H1 (cell line): ENCODE measurements around the gene FHIT. TPM values are rescaled to one million over a fixed set of nuclear protein-coding genes. Genes with fewer than 3 reads are reported as not detected.

Experiments
- CTCF ChIA-PET: fragments of 300-600 bp; sonication (Branson Sonifier 250); formaldehyde crosslinking; loops from one replicate; lab custom pipeline; 2021; ENCODE audit not compliant: partially characterized antibody; lab: Charles Lee
- POLR2A ChIA-PET: fragments of 300-600 bp; sonication (Branson Sonifier 250); formaldehyde crosslinking; loops from one replicate; lab custom pipeline; 2021; ENCODE audit warnings: inconsistent platforms; ENCODE audit not compliant: partially characterized antibody; lab: Charles Lee
- DNase-seq, 2 experiments: peaks; one replicate each; pipeline versions ENCODE4 v3.0.0 to v3.0.0-alpha.2; 2010 to 2022; ENCODE audit warnings: low spot score in 2 of 2, low read depth in 1 of 2, mixed read lengths in 1 of 2
- FAIRE-seq: peaks from 2 replicates; lab custom pipeline; 2011; peaks lifted over from hg19 to GRCh38; lab: Jason Lieb, UNC
- H2AFZ ChIP-seq: 2 replicates; pipeline ENCODE4 v1.8.1; 2012; ENCODE audit warnings: low read length, inconsistent platforms
- H2AK5ac ChIP-seq: 2 replicates; pipeline ENCODE4 v1.6.1; 2013; ENCODE audit warnings: low read depth, low read length
- H2BK120ac ChIP-seq: replicated peaks from 2 replicates; pipeline ENCODE3; 2013; ENCODE audit warnings: low read depth, low read length, inconsistent platforms
- H2BK12ac ChIP-seq: 2 replicates; pipeline ENCODE4 v1.6.1; 2013; ENCODE audit warnings: low read depth, low read length
- H2BK15ac ChIP-seq: 2 replicates; pipeline ENCODE4 v1.6.1; 2013; ENCODE audit warnings: low read length
- H2BK20ac ChIP-seq: 2 replicates; pipeline ENCODE4 v1.6.1; 2013; ENCODE audit warnings: low read length
- H2BK5ac ChIP-seq: 2 replicates; pipeline ENCODE4 v1.6.1; 2013; ENCODE audit warnings: low read depth, low read length
- H3K14ac ChIP-seq: 2 replicates; pipeline ENCODE4 v1.6.1; 2013; ENCODE audit warnings: inconsistent platforms; ENCODE audit not compliant: insufficient read length
- H3K18ac ChIP-seq: 2 replicates; pipeline ENCODE4 v1.6.1; 2013; ENCODE audit warnings: low read length; ENCODE audit errors: extremely low read depth
- H3K23ac ChIP-seq: 2 replicates; pipeline ENCODE4 v1.6.1; 2013; ENCODE audit warnings: inconsistent platforms; ENCODE audit not compliant: insufficient read length
- H3K23me2 ChIP-seq: 2 replicates; pipeline ENCODE4 v1.6.1; 2013; ENCODE audit warnings: low read depth, low read length
- H3K27ac ChIP-seq: 2 replicates; pipeline ENCODE4 v1.6.1; 2011; ENCODE audit warnings: low read depth, low read length, inconsistent platforms
- H3K27me3 ChIP-seq, 4 experiments: replicated peaks in 1 of 4; 1 replicate in 1 of 4; 2 replicates in 3 of 4; pipeline versions ENCODE4 v1.6.1 to v1.8.1; 2011 to 2013; ENCODE audit warnings: low read length in 3 of 4, mild to moderate bottlenecking in 3 of 4, inconsistent platforms in 2 of 4, mixed read lengths in 2 of 4, moderate library complexity in 1 of 4; ENCODE audit not compliant: control insufficient read depth in 3 of 4, insufficient read depth in 3 of 4; ENCODE audit errors: extremely low read depth in 1 of 4
- H3K36me3 ChIP-seq, 4 experiments: 2 replicates each; pipeline versions ENCODE4 v1.6.1 to v1.8.1; 2011 to 2013; ENCODE audit warnings: mild to moderate bottlenecking in 4 of 4, low read length in 3 of 4, moderate library complexity in 2 of 4, control low read depth in 1 of 4, inconsistent platforms in 1 of 4; ENCODE audit not compliant: insufficient read depth in 4 of 4, control insufficient read depth in 2 of 4
- H3K4ac ChIP-seq: replicated peaks from 2 replicates; pipeline ENCODE3; 2013; ENCODE audit warnings: low read length, low read depth, mixed read lengths, inconsistent platforms; ENCODE audit not compliant: insufficient read length
- H3K4me1 ChIP-seq, 4 experiments: replicated peaks in 1 of 4; 1 replicate in 1 of 4; 2 replicates in 3 of 4; pipeline versions ENCODE4 v1.6.1 to v1.8.1; 2011 to 2013; ENCODE audit warnings: low read length in 3 of 4, inconsistent platforms in 2 of 4, mixed read lengths in 1 of 4; ENCODE audit not compliant: insufficient read depth in 4 of 4, control insufficient read depth in 3 of 4
- H3K4me2 ChIP-seq, 2 experiments: 2 replicates each; pipeline versions ENCODE4 v1.6.1 to v1.8.1; 2011 to 2013; ENCODE audit warnings: low read depth in 2 of 2, low read length in 2 of 2, control low read depth in 1 of 2, inconsistent platforms in 1 of 2, mild to moderate bottlenecking in 1 of 2; ENCODE audit not compliant: insufficient read depth in 1 of 2
- H3K4me3 ChIP-seq, 4 experiments: fragments of 200-600, 300-600 bp in 1 of 4; sonication (generic), shearing (Covaris generic), sonication (Bioruptor Twin) in 1 of 4; 2 replicates each; pipeline versions ENCODE4 v1.5.1 to v1.8.1; 2011 to 2016; ENCODE audit warnings: low read length in 4 of 4, low read depth in 3 of 4, control low read depth in 2 of 4, inconsistent platforms in 2 of 4, mild to moderate bottlenecking in 2 of 4, mixed read lengths in 1 of 4, moderate library complexity in 1 of 4; ENCODE audit not compliant: insufficient read depth in 2 of 4; ENCODE audit errors: extremely low read depth in 1 of 4
- H3K56ac ChIP-seq: replicated peaks from 2 replicates; pipeline ENCODE3; 2013; ENCODE audit warnings: low read depth, mild to moderate bottlenecking, mixed read lengths, low read length, inconsistent platforms; ENCODE audit not compliant: insufficient read length
- H3K79me1 ChIP-seq: 2 replicates; pipeline ENCODE4 v1.6.1; 2013; ENCODE audit warnings: low read depth, low read length, control low read depth
- H3K79me2 ChIP-seq, 2 experiments: 2 replicates each; pipeline versions ENCODE4 v1.6.1 to v1.8.1; 2012 to 2013; ENCODE audit warnings: low read length in 2 of 2, mild to moderate bottlenecking in 2 of 2, inconsistent platforms in 1 of 2; ENCODE audit not compliant: insufficient read depth in 2 of 2, control insufficient read depth in 1 of 2
- H3K9ac ChIP-seq, 4 experiments: replicated peaks in 1 of 4; 1 replicate in 1 of 4; 2 replicates in 3 of 4; pipeline versions ENCODE4 v1.6.1 to v1.8.1; 2011 to 2013; ENCODE audit warnings: low read depth in 3 of 4, low read length in 3 of 4, control low read depth in 2 of 4, mild to moderate bottlenecking in 2 of 4, moderate library complexity in 2 of 4, inconsistent platforms in 1 of 4; ENCODE audit errors: extremely low read depth in 1 of 4
- H3K9me3 ChIP-seq, 2 experiments: 2 replicates each; pipeline versions ENCODE4 v1.6.1 to v1.8.1; 2012 to 2013; ENCODE audit warnings: mild to moderate bottlenecking in 2 of 2, moderate library complexity in 2 of 2, control low read depth in 1 of 2, inconsistent platforms in 1 of 2, low read depth in 1 of 2, low read length in 1 of 2, mixed read lengths in 1 of 2; ENCODE audit not compliant: insufficient read depth in 2 of 2
- H4K20me1 ChIP-seq, 2 experiments: replicated peaks in 1 of 2; 2 replicates each; pipeline versions ENCODE3 to v1.8.1; 2011 to 2013; ENCODE audit warnings: inconsistent platforms in 2 of 2, low read length in 2 of 2, mild to moderate bottlenecking in 1 of 2; ENCODE audit not compliant: insufficient read depth in 2 of 2, control insufficient read depth in 1 of 2
- H4K5ac ChIP-seq: 2 replicates; pipeline ENCODE4 v1.6.1; 2013; ENCODE audit warnings: low read length, low read depth, mixed read lengths, inconsistent platforms; ENCODE audit not compliant: insufficient read length
- H4K8ac ChIP-seq: 2 replicates; pipeline ENCODE4 v1.8.0; 2013; ENCODE audit warnings: mild to moderate bottlenecking, moderate library complexity, low read length, inconsistent platforms; ENCODE audit not compliant: insufficient read depth; ENCODE audit errors: extremely low read depth
- H4K91ac ChIP-seq: replicated peaks from 2 replicates; pipeline ENCODE3; 2013; ENCODE audit warnings: low read length, mixed read lengths, inconsistent platforms; ENCODE audit not compliant: insufficient read length
- ASH2L ChIP-seq: fragments of 200-600, 300-600 bp; sonication (generic); IDR thresholded peaks from one replicate; pipeline ENCODE4 v1.7.1; 2017; ENCODE audit warnings: low read length
- CBX5 ChIP-seq: fragments of 300-800, 300-1000 bp; sonication (generic); IDR thresholded peaks from 2 replicates; pipeline ENCODE4 v1.7.1; 2016; ENCODE audit warnings: antibody characterized with exemption, low read length, low read depth
- CHD1 ChIP-seq: IDR thresholded peaks from 2 replicates; pipeline ENCODE4 v1.6.1; 2012; ENCODE audit warnings: low read depth, low read length, improper control_type of control experiment
- HDAC6 ChIP-seq: IDR thresholded peaks from one replicate; pipeline ENCODE4 v1.7.1; 2012; ENCODE audit warnings: low read depth, mild to moderate bottlenecking, inconsistent platforms, low read length, moderate library complexity
- JUND ChIP-seq: IDR thresholded peaks from 2 replicates; pipeline ENCODE4 v1.6.1; 2011; ENCODE audit warnings: mild to moderate bottlenecking, improper control_type of control experiment, low read length
- KDM4A ChIP-seq: IDR thresholded peaks from one replicate; pipeline ENCODE4 v1.7.1; 2012; ENCODE audit warnings: low read depth, mild to moderate bottlenecking, moderate library complexity, low read length, inconsistent platforms; ENCODE audit not compliant: severe bottlenecking
- KDM5A ChIP-seq: fragments of 200-600 bp; IDR thresholded peaks from 2 replicates; pipeline ENCODE4 v1.7.1; 2012; ENCODE audit warnings: mild to moderate bottlenecking, low read length, inconsistent platforms, mixed read lengths
- PHF8 ChIP-seq: fragments of 200-600 bp; sonication (generic); conservative IDR thresholded peaks from 2 replicates; pipeline ENCODE4 v1.7.1; 2012; ENCODE audit warnings: low read depth, mild to moderate bottlenecking, inconsistent platforms, low read length, moderate library complexity
- RBBP5 ChIP-seq: IDR thresholded peaks from 2 replicates; pipeline ENCODE4 v1.7.1; 2012; ENCODE audit warnings: low read depth, mild to moderate bottlenecking, inconsistent platforms, low read length, moderate library complexity, borderline replicate concordance
- RNF2 ChIP-seq: fragments of 200-900, 300-1000 bp; sonication (generic); IDR thresholded peaks from 2 replicates; pipeline ENCODE4 v1.7.1; 2016; ENCODE audit warnings: borderline replicate concordance, low read depth, mild to moderate bottlenecking, antibody characterized with exemption, low read length; ENCODE audit not compliant: poor library complexity, severe bottlenecking; ENCODE audit errors: missing control alignments
- RXRA ChIP-seq: IDR thresholded peaks from 2 replicates; pipeline ENCODE4 v1.6.1; 2011; ENCODE audit warnings: low read depth, mild to moderate bottlenecking, low read length, moderate library complexity; ENCODE audit not compliant: insufficient read depth
- SAP30 ChIP-seq: fragments of 300-600 bp; sonication (generic); IDR thresholded peaks from 2 replicates; pipeline ENCODE4 v1.7.1; 2012; ENCODE audit warnings: low read length, moderate library complexity, mild to moderate bottlenecking, inconsistent platforms; ENCODE audit not compliant: insufficient read depth, insufficient replicate concordance
- SP4 ChIP-seq: IDR thresholded peaks from 2 replicates; pipeline ENCODE4 v1.6.1; 2012; ENCODE audit warnings: low read length, inconsistent platforms
- TCF12 ChIP-seq: IDR thresholded peaks from 2 replicates; pipeline ENCODE4 v1.6.1; 2011; ENCODE audit warnings: low read depth, mild to moderate bottlenecking, low read length
- WGBS, 2 experiments: shearing (Covaris generic) in 1 of 2; methylation state at CpG; one replicate each; pipeline versions ENCODE4 v1.1.6 to v1.1.7; 2013 to 2015; ENCODE audit warnings: low lambda C conversion rate in 2 of 2, mixed read lengths in 2 of 2, inconsistent platforms in 1 of 2, low coverage in 1 of 2, missing lambda C conversion rate in 1 of 2; ENCODE audit not compliant: insufficient replicate concordance in 2 of 2, insufficient coverage in 1 of 2, insufficient read length in 1 of 2; ENCODE audit errors: extremely low coverage in 1 of 2, missing lambda C conversion rate in 1 of 2; 5-methylcytosine and 5-hydroxymethylcytosine counted together
- polyA plus RNA-seq, 7 experiments: library from polyadenylated mRNA; depleted of rRNA in 3 of 7; stranded (reverse) in 5 of 7; unstranded in 2 of 7; fragments of >200 nt in 5 of 7; fragments of 200-250 nt in 2 of 7; gene quantifications; 1 replicate in 5 of 7; 2 replicates in 1 of 7; 4 replicates in 1 of 7; pipeline versions ENCODE4 v1.2.1 to v1.2.3, GENCODE V29; 2011 to 2013; ENCODE audit warnings: missing spikeins in 2 of 7, mixed read lengths in 2 of 7
- total RNA-seq: library from RNA; stranded (reverse); fragmentation: NEBNext Ultra II Directional; extraction: Animal tissue kit (Norgen Biotek cat#: 25700); gene quantifications from 2 replicates; pipeline ENCODE4 v1.2.1, GENCODE V29; 2021
- TF ChIP-seq, protein P1 (sequence below): IDR thresholded peaks from 2 replicates; pipeline ENCODE4 v1.6.1; 2012; ENCODE audit warnings: inconsistent platforms

Gene FHIT
- total and polyA plus RNA-seq, 2 of the 8 experiments (the other 6 are each of a cell fraction or from before 2014, with no cell fraction given), result 1.2 to 3.2 TPM

DNA sequence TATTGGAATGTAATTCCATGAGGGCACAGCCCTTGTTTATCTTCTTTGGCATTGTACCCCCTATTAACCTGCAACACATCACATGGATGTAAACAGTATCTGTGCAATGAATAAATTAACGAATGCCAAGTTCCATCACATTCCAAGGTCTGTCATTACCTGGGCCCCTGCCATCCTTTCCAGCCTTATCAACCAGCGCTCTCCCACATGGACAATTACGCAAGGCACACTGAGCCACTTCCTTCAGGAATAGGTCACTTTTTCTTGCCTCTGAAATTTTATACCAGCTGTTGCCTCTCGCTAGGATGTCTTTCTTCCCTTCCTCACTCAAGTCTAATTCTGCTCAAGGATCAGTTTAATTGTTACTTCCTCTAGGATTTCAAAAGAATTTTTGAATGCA lies 1149.6 kb downstream of the FHIT start:
- no peaks in the 10 kb centered on the region for H3K79me2 ChIP-seq
- no peak overlapping the region for H3K14ac ChIP-seq
- H2BK12ac ChIP-seq, result no peak overlapping the region
- no peak for DNase-seq
- no peaks in the 10 kb centered on the region for H3K27me3 ChIP-seq
- H3K56ac ChIP-seq, result no peak overlapping the region
- no peak overlapping the region for H2AK5ac ChIP-seq
- H2BK20ac ChIP-seq, result no peak overlapping the region
- H3K79me1 ChIP-seq, result no peaks in the 10 kb centered on the region
- no peak overlapping the region for H3K9ac ChIP-seq
- no peaks in the 10 kb centered on the region for H3K4me1 ChIP-seq
- no peak overlapping the region for H2BK5ac ChIP-seq
- no peaks in the 10 kb centered on the region for H3K23me2 ChIP-seq
- no peaks in the 10 kb centered on the region for H3K36me3 ChIP-seq
- no peak for FAIRE-seq
- no peak overlapping the region for H4K8ac ChIP-seq
- H4K20me1 ChIP-seq, result no peaks in the 10 kb centered on the region
- H4K91ac ChIP-seq, result no peak overlapping the region
- CTCF ChIA-PET, result no interaction called here
- H3K4ac ChIP-seq, result no peak overlapping the region
- WGBS, 2 experiments, result 90% methylated on average over 4 of the region's 4 CpGs; no CpG with 5 or more reads in 1 of the 2 experiments
- H3K18ac ChIP-seq, result no peak overlapping the region
- H3K9me3 ChIP-seq, result no peaks in the 10 kb centered on the region
- no peak overlapping the region for H2BK15ac ChIP-seq
- H3K23ac ChIP-seq, result no peak overlapping the region
- no peak overlapping the region for H3K4me2 ChIP-seq
- no peak overlapping the region for H2BK120ac ChIP-seq
- POLR2A ChIA-PET, result no interaction called here
- H2AFZ ChIP-seq, result no peak overlapping the region
- no peak overlapping the region for H3K4me3 ChIP-seq
- no peak overlapping the region for H3K27ac ChIP-seq
- H4K5ac ChIP-seq, result no peak overlapping the region
- TF ChIP-seq RBBP5, result no peak
- TF ChIP-seq, protein P1, sequence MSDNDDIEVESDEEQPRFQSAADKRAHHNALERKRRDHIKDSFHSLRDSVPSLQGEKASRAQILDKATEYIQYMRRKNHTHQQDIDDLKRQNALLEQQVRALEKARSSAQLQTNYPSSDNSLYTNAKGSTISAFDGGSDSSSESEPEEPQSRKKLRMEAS, result no peak
- no peak for TF ChIP-seq ASH2L
- no peak for TF ChIP-seq RXRA
- no peak for TF ChIP-seq PHF8
- TF ChIP-seq JUND, result no peak
- no peak for TF ChIP-seq HDAC6
- no peak for TF ChIP-seq TCF12
- no peak for TF ChIP-seq SAP30
- no peak for TF ChIP-seq KDM5A
- no peak for TF ChIP-seq CHD1
- TF ChIP-seq KDM4A, result no peak
- TF ChIP-seq CBX5, result no peak
- TF ChIP-seq RNF2, result no peak
- no peak for TF ChIP-seq SP4
